ENCODE results near the gene SLC8A3.
A peak's percentile ranks its signal among the peaks of the same experiment; 100 is the strongest.

Gene SLC8A3

GRCh38 chr14:70004791-70005190, 184.0 kb downstream of the SLC8A3 start:
- H3K4me1 ChIP-seq (ENCODE audit: insufficient read depth, poor library complexity, severe bottlenecking) = peaks cover 10% of the 10 kb centered on the region

DNA sequence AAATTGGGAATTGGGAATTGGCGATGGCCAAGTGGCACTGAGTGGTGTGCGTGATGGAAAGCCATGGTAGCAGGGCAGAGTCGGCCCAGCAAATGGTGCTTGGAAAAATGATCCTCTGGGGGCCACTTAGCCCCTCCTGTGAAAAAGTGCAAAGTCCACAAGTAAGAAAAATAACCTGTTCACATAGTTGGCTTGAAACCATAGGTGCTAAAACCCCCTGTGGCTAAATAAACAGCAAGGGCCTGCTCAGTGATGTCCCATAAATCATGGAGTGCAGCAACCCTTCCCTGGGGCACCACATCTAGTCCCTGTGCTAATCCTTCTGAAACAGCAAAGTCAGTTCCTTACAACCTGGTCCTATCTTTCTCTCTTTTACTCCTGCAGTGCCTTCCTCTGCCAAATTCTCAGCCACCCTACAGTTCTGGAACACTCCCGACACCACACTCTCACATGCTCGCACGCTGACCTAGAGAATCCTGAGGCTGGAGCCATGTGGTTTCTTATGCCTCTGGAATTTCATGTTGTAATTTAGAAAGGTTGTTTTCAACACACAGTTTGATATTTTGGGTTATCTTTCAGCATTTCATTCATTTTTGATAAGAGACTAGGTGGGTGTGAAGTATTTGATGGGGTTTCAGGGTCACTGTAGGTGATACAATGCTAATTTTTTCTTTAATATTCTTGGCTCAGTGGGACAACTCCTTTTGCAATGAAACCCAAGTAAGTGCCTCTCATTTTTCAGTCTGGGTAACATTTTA, 186.0 kb downstream of the SLC8A3 start:
- Histone ChIP-seq H3K27ac (ENCODE audit: poor library complexity, severe bottlenecking) (no peak overlapping the region), H3K9me3 (ENCODE audit: severe bottlenecking) (no peaks in the 10 kb centered on the region), H3K4me1 (ENCODE audit: insufficient read depth, poor library complexity, severe bottlenecking) (peaks cover 25% of the 10 kb centered on the region), H3K36me3 (ENCODE audit: low read depth) (no peaks in the 10 kb centered on the region), H3K4me3 (ENCODE audit: severe bottlenecking) (no peak overlapping the region), H3K27me3 (ENCODE audit: insufficient read depth, poor library complexity, severe bottlenecking) (no peaks in the 10 kb centered on the region)
- DNase-seq (ENCODE audit: low spot score) (no peak), ATAC-seq (ENCODE audit: low read depth) (no peak)
- no peak for TF ChIP-seq CTCF (IDR thresholded peaks at IDR 0.05; ENCODE audit: poor library complexity, severe bottlenecking)

More at GRCh38 chr14:70004791-70005190, 184.0 kb downstream of the SLC8A3 start:
- no peaks in the 10 kb centered on the region for H3K27me3 ChIP-seq (ENCODE audit: insufficient read depth, poor library complexity, severe bottlenecking)
- ATAC-seq (ENCODE audit: low read depth) (no peak), DNase-seq (ENCODE audit: low spot score) (no peak)
- no peak overlapping the region for H3K4me3 ChIP-seq (ENCODE audit: severe bottlenecking)
- H3K9me3 ChIP-seq (ENCODE audit: severe bottlenecking) = no peaks in the 10 kb centered on the region
- no peak for TF ChIP-seq CTCF (IDR thresholded peaks at IDR 0.05; ENCODE audit: poor library complexity, severe bottlenecking)
- H3K36me3 ChIP-seq (ENCODE audit: low read depth) = no peaks in the 10 kb centered on the region
- H3K27ac ChIP-seq (ENCODE audit: poor library complexity, severe bottlenecking) = no peak overlapping the region

- Histone ChIP-seq H3K27me3 (ENCODE audit: insufficient read depth, poor library complexity, severe bottlenecking) (no peaks in the 10 kb centered on the region), H3K9me3 (ENCODE audit: severe bottlenecking) (no peaks in the 10 kb centered on the region), H3K4me1 (ENCODE audit: insufficient read depth, poor library complexity, severe bottlenecking) (peaks cover 45% of the 10 kb centered on the region), H3K36me3 (ENCODE audit: low read depth) (no peaks in the 10 kb centered on the region), H3K27ac (ENCODE audit: poor library complexity, severe bottlenecking) (no peak overlapping the region), H3K4me3 (ENCODE audit: severe bottlenecking) (no peak overlapping the region)
- no peak for DNase-seq (ENCODE audit: low spot score)
- TF ChIP-seq CTCF (IDR thresholded peaks at IDR 0.05; ENCODE audit: poor library complexity, severe bottlenecking) = no peak
- ATAC-seq (ENCODE audit: low read depth) = no peak
Measured at GRCh38 chr14:70000601-70001000, 188.2 kb downstream of the SLC8A3 start.

GRCh38 chr14:69999261-69999674, 189.5 kb downstream of the SLC8A3 start:
- no peaks in the 10 kb centered on the region for H3K9me3 ChIP-seq (ENCODE audit: severe bottlenecking)
- H3K27ac ChIP-seq (ENCODE audit: poor library complexity, severe bottlenecking) = peak overlapping the region; percentile 88
- H3K4me3 ChIP-seq (ENCODE audit: severe bottlenecking) = no peak overlapping the region
- H3K36me3 ChIP-seq (ENCODE audit: low read depth) = no peaks in the 10 kb centered on the region
- peak; percentile 83 for ATAC-seq (ENCODE audit: low read depth)
- no peak for TF ChIP-seq CTCF (IDR thresholded peaks at IDR 0.05; ENCODE audit: poor library complexity, severe bottlenecking)
- peak; percentile 96 for DNase-seq (ENCODE audit: low spot score)
- H3K4me1 ChIP-seq (ENCODE audit: insufficient read depth, poor library complexity, severe bottlenecking) = peaks cover 45% of the 10 kb centered on the region
- no peaks in the 10 kb centered on the region for H3K27me3 ChIP-seq (ENCODE audit: insufficient read depth, poor library complexity, severe bottlenecking)

GRCh38 chr14:69997849-69998248, 190.9 kb downstream of the SLC8A3 start:
- H3K4me1 ChIP-seq (ENCODE audit: insufficient read depth, poor library complexity, severe bottlenecking) = peaks cover 45% of the 10 kb centered on the region
- ATAC-seq (ENCODE audit: low read depth) = peak; percentile 60
- no peaks in the 10 kb centered on the region for H3K36me3 ChIP-seq (ENCODE audit: low read depth)
- no peaks in the 10 kb centered on the region for H3K27me3 ChIP-seq (ENCODE audit: insufficient read depth, poor library complexity, severe bottlenecking)
- DNase-seq (ENCODE audit: low spot score) = peak; percentile 83
- H3K9me3 ChIP-seq (ENCODE audit: severe bottlenecking) = no peaks in the 10 kb centered on the region
- no peak for TF ChIP-seq CTCF (IDR thresholded peaks at IDR 0.05; ENCODE audit: poor library complexity, severe bottlenecking)
- peak overlapping the region; percentile 88 for H3K27ac ChIP-seq (ENCODE audit: poor library complexity, severe bottlenecking)
- H3K4me3 ChIP-seq (ENCODE audit: severe bottlenecking) = no peak overlapping the region

All from RWPE2 (cell line).